ENCODE data around the gene LTBP4.

- TF ChIP-seq MYC (IDR thresholded peaks at IDR 0.05; ENCODE audit: low read depth, low read length) (no peak), CTCF (IDR thresholded peaks at IDR 0.05; ENCODE audit: extremely low read depth in 1 of 2, insufficient read depth in 1 of 2, low read depth in 1 of 2, low read length in 2 of 2) (no peak), POLR2AphosphoS5 (IDR thresholded peaks at IDR 0.05; ENCODE audit: insufficient read depth, low read depth, low read length) (no peak), POLR2A (IDR thresholded peaks at IDR 0.05; ENCODE audit: low read depth, low read length) (no peak), FOS (IDR thresholded peaks at IDR 0.05; ENCODE audit: borderline replicate concordance, insufficient read depth, low read length) (no peak)
Measured at GRCh38 chr19:40610396-40611064, 9.4 kb downstream of the LTBP4 start.

Measured in endothelial cell of umbilical vein (primary cell).